AG04450 (cell line): ENCODE results near the gene GRIN2A. TPM values are rescaled to one million over a fixed set of nuclear protein-coding genes. Genes with fewer than 3 reads are reported as not detected.

Source experiments
- CTCF ChIA-PET: fragments of 300-600, 350-600 bp; formaldehyde crosslinking; extraction: SDS; loops from one replicate; lab custom pipeline; 2022; ENCODE audit warnings: antibody characterized with exemption, inconsistent platforms; lab: Charles Lee
- POLR2A ChIA-PET: fragments of 350-600 bp; formaldehyde crosslinking; extraction: SDS; loops from one replicate; lab custom pipeline; 2021; ENCODE audit warnings: antibody characterized with exemption, inconsistent platforms; lab: Yijun Ruan, JAX
- DNase-seq: peaks from one replicate; pipeline ENCODE4 v3.0.0-alpha.2; 2011; ENCODE audit warnings: low read depth, low spot score
- H3K27ac ChIP-seq: one replicate; pipeline ENCODE4 v1.5.1; 2012; ENCODE audit warnings: low read depth, low read length, control low read depth
- H3K27me3 ChIP-seq: one replicate; pipeline ENCODE4 v1.6.0; 2012; ENCODE audit warnings: low read length; ENCODE audit not compliant: control insufficient read depth, insufficient read depth
- H3K4me3 ChIP-seq: 2 replicates; pipeline ENCODE4 v1.5.1; 2011; ENCODE audit warnings: mild to moderate bottlenecking, low read depth, low read length, control low read depth
- H3K9me3 ChIP-seq: 2 replicates; pipeline ENCODE4 v1.5.1; 2012; ENCODE audit warnings: low read length; ENCODE audit not compliant: control insufficient read depth, insufficient read depth
- polyA plus RNA-seq: library from polyadenylated mRNA; depleted of rRNA; stranded (reverse); fragments of >200 nt; gene quantifications from 2 replicates; pipeline ENCODE4 v1.2.3, GENCODE V29; 2011
- TF ChIP-seq, protein P1 (sequence below): IDR thresholded peaks from 2 replicates; pipeline ENCODE4 v1.5.1; 2011; ENCODE audit warnings: low read depth, low read length, control low read depth, inconsistent platforms

The GRIN2A gene
- polyA plus RNA-seq, 1 experiment: not detected

DNA sequence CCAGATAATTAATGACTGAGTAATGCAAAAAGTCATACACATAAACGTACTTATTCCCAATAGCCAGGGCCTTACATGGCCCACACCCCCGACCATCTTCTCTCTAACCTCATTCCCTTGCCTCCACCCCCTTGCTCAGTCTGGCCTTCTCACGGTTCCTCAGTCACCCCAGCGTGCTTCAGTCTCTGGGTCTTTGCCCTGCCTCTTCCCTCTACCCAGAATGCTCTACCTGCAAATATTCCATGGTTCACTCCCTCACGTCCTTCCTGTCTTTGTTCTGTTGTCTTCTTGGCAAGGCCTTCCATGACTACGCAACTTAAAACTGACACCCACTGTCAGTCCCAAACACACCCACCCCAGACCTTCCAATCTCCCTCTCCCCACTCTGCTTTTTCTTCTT lies 468.3 kb downstream of the GRIN2A start:
- no peak overlapping the region for H3K4me3 ChIP-seq
- peaks cover 7% of the 10 kb centered on the region; the same call in 1 of the 2 replicates for H3K9me3 ChIP-seq
- no peak for DNase-seq
- H3K27me3 ChIP-seq: no peaks in the 10 kb centered on the region
- TF ChIP-seq, protein P1, sequence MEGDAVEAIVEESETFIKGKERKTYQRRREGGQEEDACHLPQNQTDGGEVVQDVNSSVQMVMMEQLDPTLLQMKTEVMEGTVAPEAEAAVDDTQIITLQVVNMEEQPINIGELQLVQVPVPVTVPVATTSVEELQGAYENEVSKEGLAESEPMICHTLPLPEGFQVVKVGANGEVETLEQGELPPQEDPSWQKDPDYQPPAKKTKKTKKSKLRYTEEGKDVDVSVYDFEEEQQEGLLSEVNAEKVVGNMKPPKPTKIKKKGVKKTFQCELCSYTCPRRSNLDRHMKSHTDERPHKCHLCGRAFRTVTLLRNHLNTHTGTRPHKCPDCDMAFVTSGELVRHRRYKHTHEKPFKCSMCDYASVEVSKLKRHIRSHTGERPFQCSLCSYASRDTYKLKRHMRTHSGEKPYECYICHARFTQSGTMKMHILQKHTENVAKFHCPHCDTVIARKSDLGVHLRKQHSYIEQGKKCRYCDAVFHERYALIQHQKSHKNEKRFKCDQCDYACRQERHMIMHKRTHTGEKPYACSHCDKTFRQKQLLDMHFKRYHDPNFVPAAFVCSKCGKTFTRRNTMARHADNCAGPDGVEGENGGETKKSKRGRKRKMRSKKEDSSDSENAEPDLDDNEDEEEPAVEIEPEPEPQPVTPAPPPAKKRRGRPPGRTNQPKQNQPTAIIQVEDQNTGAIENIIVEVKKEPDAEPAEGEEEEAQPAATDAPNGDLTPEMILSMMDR: no peak
- POLR2A ChIA-PET: no interaction called here
- CTCF ChIA-PET: no interaction called here
- H3K27ac ChIP-seq: no peak overlapping the region

DNA sequence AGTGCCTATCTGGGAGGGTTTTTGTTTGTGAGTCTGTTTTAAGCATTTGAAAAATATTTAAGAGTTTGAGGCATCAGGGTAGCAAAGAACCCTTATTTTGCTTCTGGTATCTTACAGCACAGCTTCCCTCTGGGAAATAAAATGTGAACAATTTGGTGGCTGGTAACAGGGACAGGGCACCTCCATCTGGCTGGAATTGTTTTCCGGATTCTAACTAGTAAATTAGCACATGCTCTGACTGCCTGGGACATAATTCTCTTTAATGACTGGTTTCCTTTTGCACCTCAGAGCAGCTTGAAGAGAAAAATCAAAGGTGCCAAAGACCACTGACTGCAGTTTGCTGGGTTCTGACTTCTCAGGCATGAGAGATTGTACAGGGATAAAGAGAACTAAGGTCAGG lies 469.1 kb downstream of the GRIN2A start:
- CTCF ChIA-PET: no interaction called here
- Histone ChIP-seq H3K27me3 (no peaks in the 10 kb centered on the region), H3K27ac (no peak overlapping the region), H3K9me3 (peaks cover 10% of the 10 kb centered on the region; the same call in 1 of the 2 replicates), H3K4me3 (no peak overlapping the region)
- TF ChIP-seq, protein P1: no peak
- POLR2A ChIA-PET: no interaction called here
- no peak for DNase-seq

DNA sequence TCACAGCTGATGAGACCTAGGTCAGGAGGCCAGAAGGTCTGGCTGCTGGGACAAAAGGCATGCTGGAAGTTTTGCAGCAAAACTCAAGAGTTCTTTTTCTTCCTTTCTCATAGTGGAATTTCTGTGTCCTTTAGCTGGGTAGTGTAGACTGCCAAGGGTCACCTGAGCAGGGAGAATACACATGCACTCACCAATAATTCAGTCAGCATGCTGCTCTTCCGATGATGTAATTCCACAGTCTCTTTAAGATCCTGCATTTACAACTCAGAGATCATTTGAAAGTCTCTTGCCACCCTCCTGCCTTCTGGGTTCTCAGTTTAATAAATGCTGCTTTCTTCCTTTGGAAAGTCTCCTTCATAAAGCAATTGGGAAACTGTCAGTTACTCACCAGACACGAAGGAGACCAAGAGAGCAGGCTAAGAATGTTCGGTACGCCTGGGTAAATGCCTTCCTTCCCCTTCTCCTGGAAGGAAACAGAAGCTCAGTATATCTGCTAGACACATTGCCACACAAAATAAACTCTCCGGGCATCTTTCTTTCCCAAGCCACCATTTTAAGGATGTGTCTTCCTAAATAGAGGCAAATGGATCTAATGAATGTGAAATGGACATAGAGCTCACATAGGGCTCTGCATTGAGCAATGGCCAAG lies 473.1 kb downstream of the GRIN2A start:
- Histone ChIP-seq H3K27me3 (no peaks in the 10 kb centered on the region), H3K9me3 (peaks cover 13% of the 10 kb centered on the region; the same call in 1 of the 2 replicates), H3K27ac (no peak overlapping the region), H3K4me3 (no peak overlapping the region)
- DNase-seq: no peak
- CTCF ChIA-PET: no interaction called here
- TF ChIP-seq, protein P1: no peak
- POLR2A ChIA-PET: no interaction called here

DNA sequence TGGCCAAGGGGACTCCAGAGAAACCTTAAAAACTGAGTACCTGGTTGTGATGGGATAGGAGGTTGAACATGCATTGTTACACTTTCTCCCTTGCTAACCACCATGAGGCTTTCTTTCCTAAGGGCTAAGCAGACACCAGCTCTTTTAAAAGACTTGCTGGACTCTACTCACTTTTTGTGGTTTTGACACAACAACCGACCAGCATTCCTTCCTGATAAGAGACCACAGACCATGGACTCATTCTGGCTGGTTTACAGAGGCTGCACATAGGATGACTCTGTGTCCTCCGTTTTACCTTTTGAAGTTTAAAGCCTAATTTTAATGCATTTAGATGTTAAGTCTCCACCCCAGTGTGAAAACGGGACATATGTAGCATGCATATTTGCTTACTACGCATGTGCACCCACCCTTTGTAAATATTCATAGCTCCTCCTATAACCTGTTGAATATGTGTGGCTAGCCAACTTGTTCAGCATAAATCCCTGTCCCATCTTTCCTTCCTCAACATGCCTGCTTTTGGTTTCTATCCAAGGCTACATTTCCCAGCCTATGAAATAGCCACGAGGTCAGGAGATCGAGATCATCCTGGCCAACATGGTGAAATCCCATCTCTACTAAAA lies 475.9 kb downstream of the GRIN2A start:
- DNase-seq: no peak
- ChIA-PET POLR2A (no interaction called here), CTCF (no interaction called here)

DNA sequence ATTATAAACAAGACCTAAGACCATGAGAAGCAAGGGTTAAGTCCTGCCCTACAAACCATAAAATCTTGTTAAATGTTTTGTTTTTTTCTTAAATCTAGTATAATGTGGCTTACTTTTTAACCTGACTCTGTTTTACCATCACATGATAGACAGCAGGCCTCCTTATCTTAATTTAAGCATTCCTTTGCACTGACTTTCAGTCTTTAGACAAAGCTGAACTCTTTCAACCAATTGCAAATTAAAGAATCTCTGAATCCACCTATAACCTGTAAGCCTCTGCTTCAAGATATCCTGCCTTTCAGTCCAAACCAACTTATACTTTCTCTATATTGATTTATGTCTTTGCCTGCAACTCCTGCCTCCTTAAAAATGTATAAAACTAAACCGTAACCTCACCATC lies 478.5 kb downstream of the GRIN2A start:
- H3K27ac ChIP-seq: no peak overlapping the region
- ChIA-PET POLR2A (no interaction called here), CTCF (no interaction called here)
- no peak overlapping the region for H3K4me3 ChIP-seq
- TF ChIP-seq, protein P1: no peak
- no peak for DNase-seq
- H3K27me3 ChIP-seq: no peaks in the 10 kb centered on the region
- peaks cover 18% of the 10 kb centered on the region; the same call in 1 of the 2 replicates for H3K9me3 ChIP-seq

More for the DNA sequence above, 475.9 kb downstream of the GRIN2A start:
- peaks cover 17% of the 10 kb centered on the region; the same call in 1 of the 2 replicates for H3K9me3 ChIP-seq
- no peak overlapping the region for H3K4me3 ChIP-seq
- no peaks in the 10 kb centered on the region for H3K27me3 ChIP-seq
- H3K27ac ChIP-seq: no peak overlapping the region
- TF ChIP-seq, protein P1: no peak
